ENCODE data around the gene SLC25A23. TPM values are rescaled to one million over a fixed set of nuclear protein-coding genes. Genes with fewer than 3 reads are reported as not detected.

The SLC25A23 gene
- total and polyA plus RNA-seq, 2 experiments from 2014 or later, result 12.5 to 33.2 TPM

DNA sequence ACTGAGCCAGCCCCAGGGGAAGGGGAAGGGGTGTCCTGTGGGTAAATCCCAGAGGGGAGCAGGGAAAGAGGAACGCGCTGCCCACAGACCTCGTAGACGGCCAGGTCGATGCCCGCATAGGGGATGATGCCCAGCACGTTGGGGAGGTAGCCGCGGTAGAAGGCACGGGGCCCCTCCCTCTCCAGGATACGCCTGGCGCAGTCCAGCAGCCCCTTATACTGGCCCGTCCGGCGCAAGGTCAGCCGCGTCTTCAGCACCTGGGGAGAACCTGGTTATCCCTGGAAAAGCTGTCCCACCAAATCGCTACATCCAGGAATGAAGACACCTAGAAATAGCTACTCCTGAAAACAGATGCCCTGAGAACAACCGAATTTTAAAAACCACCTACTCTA lies 7.4 kb downstream of the SLC25A23 start:
- in situ Hi-C loops (cut with MboI), result no loop called here
- H3F3A ChIP-seq (ENCODE audit: insufficient read depth), result no peaks in the 10 kb centered on the region
- WGBS, 2 experiments (ENCODE audit: low coverage in 1 of 2, low lambda C conversion rate in 2 of 2, missing lambda C conversion rate in 2 of 2), result 90 to 93% methylated on average over 19 of the region's 19 CpGs
- H3K9me2 ChIP-seq (ENCODE audit: insufficient read depth), result no peaks in the 10 kb centered on the region
- no peaks in the 10 kb centered on the region for H3K79me2 ChIP-seq (ENCODE audit: insufficient read depth)
- H4K20me1 ChIP-seq (ENCODE audit: insufficient read depth), result no peaks in the 10 kb centered on the region
- H3K36me3 ChIP-seq (ENCODE audit: low read depth), result no peaks in the 10 kb centered on the region
- TF ChIP-seq EZH2phosphoT487 (IDR thresholded peaks at IDR 0.05; ENCODE audit: insufficient read depth, low read depth) (no peak), EZH2 (IDR thresholded peaks at IDR 0.05; ENCODE audit: insufficient read depth, poor library complexity, severe bottlenecking) (no peak)
- H2AFZ ChIP-seq, result no peak overlapping the region
- DNase-seq, result no peak
- H3K4me1 ChIP-seq (ENCODE audit: insufficient read depth), result no peaks in the 10 kb centered on the region
- H3K27me3 ChIP-seq (replicated peaks; ENCODE audit: insufficient read depth), result no peaks in the 10 kb centered on the region
- no peaks in the 10 kb centered on the region for H3K9me3 ChIP-seq (ENCODE audit: low read depth)
- H3K27ac ChIP-seq, result no peak overlapping the region
- H3K4me2 ChIP-seq (ENCODE audit: unreplicated experiment), result no peak overlapping the region
- H3K9ac ChIP-seq, result no peak overlapping the region
- no peak overlapping the region for H3K4me3 ChIP-seq

DNA sequence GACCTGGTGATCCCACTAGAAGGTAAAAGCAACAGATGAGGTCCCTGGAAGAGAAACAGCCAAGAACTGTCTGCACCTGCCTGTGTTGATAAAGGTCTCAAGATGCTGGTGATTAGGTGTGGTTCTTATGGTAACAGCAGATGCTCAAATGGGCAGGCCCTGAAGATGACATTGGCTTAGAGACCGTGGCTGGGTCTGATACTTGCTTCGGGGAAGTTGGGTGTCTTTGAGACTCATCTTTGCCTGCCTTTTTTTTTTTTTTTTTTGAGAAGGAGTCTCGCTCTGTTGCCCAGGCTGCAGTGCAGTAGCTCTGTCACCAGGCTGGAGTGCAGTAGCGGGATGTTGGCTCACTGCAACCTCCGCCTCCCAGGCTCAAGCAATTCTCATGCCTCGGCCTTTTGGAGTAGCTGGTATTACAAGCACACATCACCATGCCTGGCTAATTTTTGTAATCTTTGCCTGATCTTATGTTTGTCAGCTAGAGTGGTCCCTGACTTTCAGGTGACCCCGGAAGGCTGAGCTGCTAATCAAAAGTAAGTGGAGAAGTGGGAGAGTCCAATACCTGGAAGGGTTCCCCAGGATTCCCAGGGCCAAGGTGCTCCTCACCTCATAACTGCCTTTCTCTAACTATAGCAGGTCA lies 7.9 kb downstream of the SLC25A23 start:
- no peaks in the 10 kb centered on the region for H3F3A ChIP-seq (ENCODE audit: insufficient read depth)
- H3K9me3 ChIP-seq (ENCODE audit: low read depth), result no peaks in the 10 kb centered on the region
- no peaks in the 10 kb centered on the region for H3K36me3 ChIP-seq (ENCODE audit: low read depth)
- H3K27ac ChIP-seq, result no peak overlapping the region
- H3K9me2 ChIP-seq (ENCODE audit: insufficient read depth), result no peaks in the 10 kb centered on the region
- H3K79me2 ChIP-seq (ENCODE audit: insufficient read depth), result no peaks in the 10 kb centered on the region
- DNase-seq, result no peak
- H2AFZ ChIP-seq, result no peak overlapping the region
- H3K9ac ChIP-seq, result no peak overlapping the region
- no peaks in the 10 kb centered on the region for H3K27me3 ChIP-seq (replicated peaks; ENCODE audit: insufficient read depth)
- no peak for TF ChIP-seq EZH2phosphoT487 (IDR thresholded peaks at IDR 0.05; ENCODE audit: insufficient read depth, low read depth)
- TF ChIP-seq EZH2 (IDR thresholded peaks at IDR 0.05; ENCODE audit: insufficient read depth, poor library complexity, severe bottlenecking), result no peak
- in situ Hi-C loops (cut with MboI), result no loop called here
- H3K4me2 ChIP-seq (ENCODE audit: unreplicated experiment), result no peak overlapping the region
- H3K4me1 ChIP-seq (ENCODE audit: insufficient read depth), result no peaks in the 10 kb centered on the region
- WGBS, 2 experiments (ENCODE audit: low coverage in 1 of 2, low lambda C conversion rate in 2 of 2, missing lambda C conversion rate in 2 of 2), result 74 to 78% methylated on average over 6 to 7 of the region's 7 CpGs
- no peaks in the 10 kb centered on the region for H4K20me1 ChIP-seq (ENCODE audit: insufficient read depth)
- H3K4me3 ChIP-seq, result no peak overlapping the region

- H2AFZ ChIP-seq, result no peak overlapping the region
- no peaks in the 10 kb centered on the region for H3K9me2 ChIP-seq (ENCODE audit: insufficient read depth)
- 86 to 89% methylated on average over 5 of the region's 5 CpGs for WGBS, 2 experiments (ENCODE audit: low coverage in 1 of 2, low lambda C conversion rate in 2 of 2, missing lambda C conversion rate in 2 of 2)
- H3K27me3 ChIP-seq (replicated peaks; ENCODE audit: insufficient read depth), result no peaks in the 10 kb centered on the region
- H3K4me2 ChIP-seq (ENCODE audit: unreplicated experiment), result no peak overlapping the region
- H3K27ac ChIP-seq, result no peak overlapping the region
- H3K4me3 ChIP-seq, result no peak overlapping the region
- no peaks in the 10 kb centered on the region for H3K79me2 ChIP-seq (ENCODE audit: insufficient read depth)
- no peaks in the 10 kb centered on the region for H3K36me3 ChIP-seq (ENCODE audit: low read depth)
- H4K20me1 ChIP-seq (ENCODE audit: insufficient read depth), result no peaks in the 10 kb centered on the region
- H3K9me3 ChIP-seq (ENCODE audit: low read depth), result no peaks in the 10 kb centered on the region
- in situ Hi-C loops (cut with MboI), result no loop called here
- no peak overlapping the region for H3K9ac ChIP-seq
- no peak for DNase-seq
- no peaks in the 10 kb centered on the region for H3F3A ChIP-seq (ENCODE audit: insufficient read depth)
- no peaks in the 10 kb centered on the region for H3K4me1 ChIP-seq (ENCODE audit: insufficient read depth)
- TF ChIP-seq EZH2phosphoT487 (IDR thresholded peaks at IDR 0.05; ENCODE audit: insufficient read depth, low read depth) (no peak), EZH2 (IDR thresholded peaks at IDR 0.05; ENCODE audit: insufficient read depth, poor library complexity, severe bottlenecking) (no peak)
These were observed 9.4 kb downstream of the SLC25A23 start for GRCh38 chr19:6450166-6450565.

DNA sequence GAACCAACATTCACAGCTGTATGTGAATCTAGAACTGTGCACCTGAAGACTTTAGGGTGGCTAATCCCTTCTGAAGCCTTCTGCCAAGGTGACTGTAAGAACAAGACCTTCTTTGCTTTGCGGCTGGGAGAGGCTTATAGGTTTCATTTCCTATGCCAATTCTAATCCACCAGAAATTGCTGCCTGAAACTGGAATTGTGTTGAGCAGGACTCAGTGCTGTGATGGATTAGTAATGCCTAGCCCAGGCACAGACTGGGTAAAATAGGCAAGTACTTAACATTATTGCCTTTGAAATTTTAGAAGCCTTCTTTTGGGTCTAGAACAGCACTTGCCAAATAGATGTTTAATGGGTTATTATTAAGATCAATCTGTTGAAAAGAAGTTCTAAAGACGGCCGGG lies 11.5 kb downstream of the SLC25A23 start:
- DNase-seq, result no peak
- Histone ChIP-seq H4K20me1 (ENCODE audit: insufficient read depth) (no peaks in the 10 kb centered on the region), H3K4me1 (ENCODE audit: insufficient read depth) (no peaks in the 10 kb centered on the region), H2AFZ (no peak overlapping the region), H3K4me3 (no peak overlapping the region), H3K9me2 (ENCODE audit: insufficient read depth) (no peaks in the 10 kb centered on the region), H3F3A (ENCODE audit: insufficient read depth) (no peaks in the 10 kb centered on the region), H3K36me3 (ENCODE audit: low read depth) (no peaks in the 10 kb centered on the region), H3K27ac (no peak overlapping the region), H3K79me2 (ENCODE audit: insufficient read depth) (no peaks in the 10 kb centered on the region), H3K4me2 (ENCODE audit: unreplicated experiment) (no peak overlapping the region), H3K9me3 (ENCODE audit: low read depth) (no peaks in the 10 kb centered on the region), H3K27me3 (replicated peaks; ENCODE audit: insufficient read depth) (no peaks in the 10 kb centered on the region), H3K9ac (no peak overlapping the region)
- TF ChIP-seq EZH2 (IDR thresholded peaks at IDR 0.05; ENCODE audit: insufficient read depth, poor library complexity, severe bottlenecking) (no peak), EZH2phosphoT487 (IDR thresholded peaks at IDR 0.05; ENCODE audit: insufficient read depth, low read depth) (no peak)
- in situ Hi-C loops (cut with MboI), result no loop called here
- 77 to 80% methylated on average over 3 of the region's 3 CpGs for WGBS, 2 experiments (ENCODE audit: low coverage in 1 of 2, low lambda C conversion rate in 2 of 2, missing lambda C conversion rate in 2 of 2)

- no peaks in the 10 kb centered on the region for H3K36me3 ChIP-seq (ENCODE audit: low read depth)
- no peaks in the 10 kb centered on the region for H3K79me2 ChIP-seq (ENCODE audit: insufficient read depth)
- H3K4me3 ChIP-seq, result no peak overlapping the region
- no peak overlapping the region for H3K9ac ChIP-seq
- H3K9me3 ChIP-seq (ENCODE audit: low read depth), result no peaks in the 10 kb centered on the region
- in situ Hi-C loops (cut with MboI), result no loop called here
- no peaks in the 10 kb centered on the region for H4K20me1 ChIP-seq (ENCODE audit: insufficient read depth)
- no peak for DNase-seq
- H3K27ac ChIP-seq, result no peak overlapping the region
- H3K4me1 ChIP-seq (ENCODE audit: insufficient read depth), result no peaks in the 10 kb centered on the region
- H3K9me2 ChIP-seq (ENCODE audit: insufficient read depth), result no peaks in the 10 kb centered on the region
- H3K27me3 ChIP-seq (replicated peaks; ENCODE audit: insufficient read depth), result no peaks in the 10 kb centered on the region
- WGBS, 2 experiments (ENCODE audit: low coverage in 1 of 2, low lambda C conversion rate in 2 of 2, missing lambda C conversion rate in 2 of 2), result 81 to 91% methylated on average over 3 of the region's 3 CpGs
- TF ChIP-seq EZH2 (IDR thresholded peaks at IDR 0.05; ENCODE audit: insufficient read depth, poor library complexity, severe bottlenecking), result no peak
- no peak for TF ChIP-seq EZH2phosphoT487 (IDR thresholded peaks at IDR 0.05; ENCODE audit: insufficient read depth, low read depth)
- no peak overlapping the region for H3K4me2 ChIP-seq (ENCODE audit: unreplicated experiment)
- no peak overlapping the region for H2AFZ ChIP-seq
- no peaks in the 10 kb centered on the region for H3F3A ChIP-seq (ENCODE audit: insufficient read depth)
These were observed 13.1 kb downstream of the SLC25A23 start for GRCh38 chr19:6446452-6446851.

Measured in GM23248 (cell line).